Measurements from ENCODE around the gene LRRC9.
"Not testable (repeated sequence)": the region's sequence is repeated elsewhere in the genome, so short reads cannot be mapped to it uniquely, and the experiment has no call there.

The LRRC9 gene

DNA sequence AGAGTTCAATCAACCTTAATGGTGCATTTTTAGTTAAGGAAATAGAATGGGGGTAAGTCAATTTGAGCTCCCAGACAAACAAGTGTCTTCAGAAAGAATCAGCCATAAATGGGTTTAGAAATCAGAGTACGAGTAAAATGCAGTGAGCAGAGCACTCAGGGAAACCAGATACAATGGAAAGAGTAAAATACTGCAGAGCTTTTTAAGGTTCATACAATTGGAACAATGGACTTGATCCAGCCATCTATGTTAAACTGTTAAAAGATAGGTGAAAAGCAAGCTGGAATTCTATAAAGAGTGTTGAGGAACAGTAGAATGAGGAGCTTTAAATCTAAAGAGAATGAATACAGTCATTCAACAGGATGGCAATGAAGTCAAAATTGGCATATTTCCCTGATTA is 147.9 kb downstream of the LRRC9 start:
- DNase-seq, result no peak

DNA sequence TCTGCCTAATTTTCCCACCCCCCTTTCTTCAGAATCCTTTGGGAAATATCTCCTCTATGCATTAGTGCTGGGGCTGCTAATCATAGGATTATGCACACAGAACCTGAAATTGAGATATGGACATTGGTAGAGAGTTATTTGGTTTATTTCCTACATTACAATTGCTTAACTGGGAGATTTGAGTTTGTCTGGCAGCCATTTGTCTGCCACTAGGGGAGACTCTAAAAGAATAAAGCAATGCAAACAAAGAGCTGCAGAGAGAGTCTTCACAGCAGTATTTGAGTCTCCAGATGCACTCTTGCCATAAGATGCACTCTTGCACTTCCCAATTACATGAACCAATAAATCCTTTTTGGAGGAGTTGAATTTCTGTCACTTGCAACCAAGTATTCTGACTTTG is 159.8 kb downstream of the LRRC9 start:
- no peak for DNase-seq

DNA sequence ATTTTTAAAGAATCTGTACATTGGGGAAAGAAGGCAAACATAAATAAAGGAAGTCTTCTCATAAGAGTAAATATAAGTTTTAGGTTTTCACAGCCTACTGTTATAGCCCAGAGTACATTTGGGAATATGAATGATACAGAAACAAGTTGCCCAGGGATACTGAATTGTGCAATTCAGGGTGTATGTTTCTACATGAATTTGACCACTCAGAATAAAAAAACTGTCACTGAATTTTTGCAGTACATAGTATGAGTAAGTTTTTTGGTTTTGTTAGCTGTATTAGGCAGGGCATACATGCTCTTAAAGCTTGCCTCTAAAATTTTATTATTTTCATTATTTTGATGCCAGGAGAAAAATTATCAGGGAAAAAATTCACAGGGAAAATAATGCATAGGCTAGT is 165.1 kb downstream of the LRRC9 start:
- DNase-seq, result no peak

- no peak for DNase-seq
Measured at GRCh38 chr14:60085693-60086092, 165.7 kb downstream of the LRRC9 start.

- no peak for DNase-seq
Measured at GRCh38 chr14:60087668-60088067, 167.7 kb downstream of the LRRC9 start.

DNA sequence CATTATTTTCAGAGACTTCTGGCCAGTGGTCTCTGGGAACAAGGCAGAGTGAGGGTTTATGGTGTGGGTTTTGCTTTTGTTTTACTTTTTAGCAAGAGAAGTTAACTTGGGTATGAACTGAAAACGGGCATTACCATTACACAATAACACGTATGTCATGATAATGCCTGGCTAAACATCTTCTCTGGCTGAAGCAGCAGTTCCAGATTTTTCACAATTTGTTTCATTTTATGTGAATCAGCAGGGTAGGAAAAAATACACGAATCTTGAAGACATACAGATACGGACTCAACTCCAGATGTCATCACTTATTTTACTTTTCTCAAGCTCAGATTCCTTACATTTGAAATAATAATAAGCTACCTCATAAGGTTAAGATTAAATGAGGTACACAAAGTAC is 169.3 kb downstream of the LRRC9 start:
- no peak for DNase-seq

DNA sequence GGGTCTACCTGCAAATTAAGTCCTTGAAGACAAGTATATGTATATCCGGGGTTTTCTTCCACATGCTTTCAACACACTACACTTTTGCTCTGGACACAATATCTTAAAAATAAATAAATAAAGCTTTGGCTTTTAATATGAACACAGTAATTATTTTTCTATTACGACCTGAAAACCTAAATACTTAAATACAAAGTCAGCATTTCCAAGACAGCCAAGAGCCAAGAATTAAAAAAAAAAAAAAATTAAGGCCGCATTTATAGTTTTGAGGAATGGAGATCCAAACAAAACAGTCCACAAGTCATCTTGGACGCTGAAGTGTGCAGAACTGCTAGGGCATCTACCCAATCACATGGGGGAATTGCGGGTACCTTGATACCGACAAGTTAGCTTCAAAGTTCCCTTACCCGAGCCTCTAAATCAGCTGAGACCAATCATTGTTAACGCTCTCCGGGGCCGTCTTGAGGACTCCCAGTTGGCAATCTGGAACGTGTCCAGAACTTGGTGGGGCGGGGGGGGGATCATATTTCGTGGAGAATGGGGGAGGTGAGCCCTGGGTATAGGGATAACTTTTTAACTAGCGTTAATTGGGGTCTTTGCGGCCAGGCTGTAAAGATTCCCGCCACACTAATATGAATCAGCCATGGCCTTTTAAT is 171.0 kb downstream of the LRRC9 start:
- peak; percentile 83 for DNase-seq

- DNase-seq, result peak; percentile 97
Measured at GRCh38 chr14:60091550-60092525, 171.9 kb downstream of the LRRC9 start, which contains the start of gene PCNX4. PCNX4 (plus strand) TSS chr14:60091923; CDS start chr14:60107639, 15,716 bp downstream.

GRCh38 chr14:60092526-60092920 is 172.6 kb downstream of the LRRC9 start:
- DNase-seq, result peak; percentile 55

DNA sequence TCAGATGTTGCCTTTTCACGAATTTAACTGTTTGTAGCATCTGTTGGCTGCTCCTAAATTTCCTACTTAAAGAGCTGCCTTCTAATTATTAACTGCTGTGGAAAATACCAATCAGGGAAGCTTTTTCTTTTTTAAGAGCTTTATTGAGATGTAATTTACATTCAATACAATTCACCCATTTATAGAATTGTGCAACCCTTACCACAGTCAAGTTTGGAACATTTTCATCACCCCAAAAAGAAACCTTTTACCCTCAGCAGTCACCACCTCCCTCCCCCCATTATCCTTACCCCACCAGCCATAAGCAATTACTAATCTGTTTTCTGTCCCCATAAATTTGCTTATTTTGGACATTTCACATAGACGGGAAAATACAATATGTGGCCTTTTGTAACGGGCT is 173.1 kb downstream of the LRRC9 start:
- no peak for DNase-seq

DNA sequence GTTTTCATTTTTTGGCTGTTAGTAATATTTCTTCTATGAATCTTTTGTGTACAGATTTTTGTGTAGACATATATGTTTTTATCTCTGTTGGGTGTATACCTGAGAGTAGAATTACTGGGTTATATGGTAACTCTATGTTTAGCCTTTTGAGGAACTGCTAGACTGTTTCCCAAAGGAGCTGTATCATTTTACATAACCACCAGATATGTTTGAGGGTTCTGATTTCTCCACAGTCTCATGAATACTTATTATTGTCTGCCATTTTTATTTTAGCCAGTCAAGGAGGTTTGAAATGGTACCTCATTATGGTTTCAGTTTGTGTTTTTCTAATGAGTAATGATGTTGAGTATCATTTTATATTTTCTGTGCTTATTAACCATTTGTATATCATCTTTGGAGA is 173.7 kb downstream of the LRRC9 start:
- DNase-seq, result no peak

DNA sequence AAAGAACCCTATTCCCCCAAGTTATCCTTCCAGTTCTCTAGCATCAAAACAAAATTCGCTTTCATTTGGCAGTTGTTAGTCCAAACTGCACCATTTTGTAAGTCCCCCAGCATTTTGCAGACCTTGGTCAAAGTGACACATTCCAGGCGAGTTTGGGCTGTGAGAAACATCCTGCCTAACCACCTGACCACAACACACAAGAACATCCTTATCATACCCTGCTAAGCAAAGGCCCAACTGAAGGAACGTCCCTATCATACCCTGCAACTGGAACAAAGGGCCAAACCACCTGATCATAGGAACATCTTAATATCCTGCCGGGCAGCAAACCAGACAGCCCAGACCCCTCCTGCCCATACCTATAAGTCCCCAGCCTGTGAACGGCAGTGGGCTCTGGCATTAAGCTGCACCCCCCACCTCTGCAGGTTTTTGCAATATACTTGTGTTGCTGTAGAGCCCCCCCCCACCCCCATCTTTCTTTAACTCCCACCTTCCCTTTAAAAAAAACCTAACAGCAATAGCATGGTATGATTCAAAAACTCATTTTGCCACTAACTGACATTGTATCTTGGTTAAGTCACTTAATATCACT is 174.5 kb downstream of the LRRC9 start:
- DNase-seq, result no peak

DNA sequence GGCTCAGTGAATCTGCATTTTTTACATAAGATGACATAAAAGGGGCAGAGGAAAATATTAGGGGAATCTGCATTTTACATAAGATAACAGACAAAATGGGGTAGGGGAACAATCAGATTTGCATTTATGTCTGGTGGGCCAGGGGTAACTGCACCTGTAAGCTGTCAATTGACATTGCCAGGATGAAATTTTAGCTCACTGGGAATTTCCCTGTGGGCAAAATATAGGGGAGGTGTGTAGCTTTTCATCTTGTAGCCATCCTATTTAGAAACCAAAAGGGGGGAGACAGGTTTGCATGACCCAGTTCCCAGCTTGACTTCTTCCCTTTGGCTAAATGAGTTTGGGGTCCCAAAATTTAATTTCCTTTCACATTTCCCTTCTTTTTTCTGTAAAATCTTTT is 175.3 kb downstream of the LRRC9 start:
- no peak for DNase-seq

- DNase-seq, result no peak
Measured at GRCh38 chr14:60095781-60096450, 176.0 kb downstream of the LRRC9 start.

DNA sequence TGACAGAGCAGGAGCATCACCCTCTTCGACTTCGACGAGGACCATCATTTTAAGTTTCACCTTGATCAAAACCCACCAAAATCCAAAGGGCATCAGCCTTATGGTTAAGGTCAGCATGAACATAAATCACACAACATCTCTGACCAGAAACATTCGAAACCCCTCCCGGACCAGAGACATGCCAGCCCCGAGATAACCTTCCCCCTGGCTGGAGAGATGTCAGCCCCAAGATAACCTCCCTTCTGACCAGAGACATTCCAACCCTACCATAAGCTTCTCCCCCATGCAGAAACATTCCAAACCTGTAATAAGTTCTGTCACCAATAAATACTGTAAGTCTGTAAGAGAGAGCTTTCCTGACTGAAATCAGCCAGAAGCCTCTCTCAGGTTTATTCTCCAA is 178.0 kb downstream of the LRRC9 start:
- DNase-seq, result no peak

- not testable (repeated sequence) for DNase-seq
Measured at GRCh38 chr14:60099855-60100254, 179.9 kb downstream of the LRRC9 start.

- no peak for DNase-seq
Measured at GRCh38 chr14:60101786-60102185, 181.8 kb downstream of the LRRC9 start.

- DNase-seq, result no peak
Measured at GRCh38 chr14:60102389-60102788, 182.4 kb downstream of the LRRC9 start.

DNA sequence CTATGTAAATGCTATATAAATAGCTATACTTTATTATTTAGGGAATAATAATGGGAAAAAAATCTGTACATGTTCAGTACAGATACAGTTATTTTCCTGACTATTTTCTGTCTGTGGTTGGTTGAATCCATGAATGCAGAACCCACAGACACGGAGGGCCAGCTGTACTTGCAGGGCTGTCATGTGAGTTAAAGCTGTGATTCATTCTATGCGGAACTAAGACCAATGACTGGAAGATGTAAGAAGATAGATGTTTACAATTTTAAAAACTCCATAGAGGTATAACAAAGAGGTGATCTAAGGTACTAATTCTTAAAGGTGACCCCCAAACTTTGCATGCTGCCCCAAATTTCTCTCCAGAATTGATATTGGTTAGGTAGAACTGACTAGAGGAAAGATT is 186.4 kb downstream of the LRRC9 start:
- no peak for DNase-seq

GRCh38 chr14:60107477-60107876 is 187.5 kb downstream of the LRRC9 start:
- DNase-seq, result no peak

GRCh38 chr14:60111732-60112131 is 191.8 kb downstream of the LRRC9 start:
- no peak for DNase-seq
